Inferior parietal cortex (tissue), 1 donor: ENCODE results near the gene INF2.

Source experiments
- DNase-seq: peaks from one replicate; pipeline ENCODE4 v3.0.0-alpha.2; 2016; ENCODE audit errors: extremely low spot score

The INF2 gene

DNA sequence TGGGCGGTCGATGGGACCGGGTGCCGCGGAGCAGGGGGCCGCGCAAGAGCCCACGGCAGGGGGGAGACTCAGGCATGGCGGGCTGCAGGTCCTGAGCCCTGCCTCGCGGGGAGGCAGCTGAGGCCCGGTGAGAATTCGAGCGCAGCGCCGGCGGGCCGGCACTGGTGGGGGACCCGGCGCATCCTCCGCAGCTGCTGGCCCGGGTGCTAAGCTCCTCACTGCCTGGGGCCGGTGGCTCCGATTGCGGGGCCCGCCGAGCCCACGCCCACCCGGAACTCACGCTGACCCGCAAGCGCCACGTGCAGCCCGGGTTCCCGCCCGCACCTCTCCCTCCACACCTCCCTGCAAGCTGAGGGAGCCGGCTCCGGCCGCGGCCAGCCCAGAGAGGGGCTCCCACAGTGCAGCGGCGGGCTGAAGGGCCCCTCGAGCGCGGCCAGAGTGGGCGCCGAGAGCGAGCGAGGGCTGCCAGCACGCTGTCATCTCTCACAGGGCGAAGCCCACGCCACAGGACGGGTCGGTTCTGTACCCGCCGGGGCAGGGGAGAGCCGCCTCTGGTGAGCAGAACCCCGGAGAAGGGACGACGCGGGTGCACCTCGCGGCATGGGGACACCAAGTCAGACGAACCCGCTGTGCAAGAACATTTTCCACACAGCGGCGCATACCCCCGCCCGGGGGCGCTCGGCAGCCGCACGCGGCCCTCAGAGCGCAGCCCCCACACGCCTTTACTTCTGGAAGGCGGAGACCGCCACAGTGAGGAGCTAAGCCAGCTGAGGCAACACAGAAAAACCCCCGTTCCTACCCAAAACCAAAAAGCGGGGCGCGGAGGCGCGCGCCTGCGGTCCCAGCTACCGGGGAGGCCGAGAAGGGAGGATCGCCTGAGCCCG is 62.4 kb downstream of the INF2 start:
- no peak for DNase-seq

DNA sequence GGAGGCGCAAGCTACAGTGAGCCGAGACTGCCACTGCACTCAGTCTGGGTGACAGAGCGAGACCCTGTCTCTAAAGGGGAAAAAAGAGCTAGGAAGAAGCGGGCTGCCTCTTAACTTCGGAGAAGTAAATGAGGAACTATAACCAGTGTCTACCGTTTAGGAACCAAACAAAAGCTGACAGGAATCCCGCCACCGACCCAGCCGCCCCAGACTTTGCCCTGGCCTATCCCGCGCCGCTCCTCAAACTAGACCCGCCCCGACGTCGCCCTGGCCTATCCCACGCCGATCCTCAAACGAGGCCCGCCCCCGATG is 63.0 kb downstream of the INF2 start:
- DNase-seq, result peak; percentile 91

DNA sequence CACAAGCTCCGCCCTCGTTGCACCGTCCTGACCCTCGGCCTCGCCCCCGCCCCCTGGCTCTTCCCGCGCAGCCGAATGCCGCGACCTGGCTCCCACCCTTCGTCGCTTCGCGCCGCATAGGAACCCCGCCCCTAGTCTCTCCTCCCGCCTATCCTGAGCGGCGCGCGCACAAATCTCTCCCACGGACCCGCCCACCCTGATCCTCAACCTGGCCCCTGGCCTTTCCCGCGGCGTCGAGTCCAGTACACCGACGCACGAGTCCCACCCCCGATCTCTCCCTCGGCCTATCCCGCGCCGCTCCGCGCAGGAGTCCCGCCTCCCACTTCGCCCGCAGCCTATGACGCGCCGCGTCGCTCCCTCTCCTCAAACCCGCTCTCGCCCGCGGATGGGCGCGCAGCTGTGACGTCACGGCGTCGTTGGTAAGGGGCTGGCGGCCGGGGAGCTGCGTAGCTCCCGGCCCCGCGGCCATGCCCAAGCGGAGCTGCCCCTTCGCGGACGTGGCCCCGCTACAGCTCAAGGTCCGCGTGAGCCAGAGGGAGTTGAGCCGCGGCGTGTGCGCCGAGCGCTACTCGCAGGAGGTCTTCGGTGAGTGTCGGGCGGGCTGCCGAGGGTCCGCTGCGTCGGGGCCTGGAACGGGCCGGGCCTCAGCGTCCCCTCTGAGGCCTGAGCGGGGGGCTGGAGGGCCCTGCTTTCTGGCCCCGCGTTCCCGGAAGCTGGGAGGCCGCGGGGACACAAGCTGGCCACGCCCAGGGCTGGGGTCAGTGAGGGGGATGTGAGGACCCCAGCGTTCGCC is 63.5 kb downstream of the INF2 start, which contains the start of gene SIVA1:
Gene SIVA1 (plus strand): TSS at position 413 of the 793 bp plus-strand sequence. CDS start 55 bp downstream, at position 468.
- DNase-seq, result peak; percentile 97

DNA sequence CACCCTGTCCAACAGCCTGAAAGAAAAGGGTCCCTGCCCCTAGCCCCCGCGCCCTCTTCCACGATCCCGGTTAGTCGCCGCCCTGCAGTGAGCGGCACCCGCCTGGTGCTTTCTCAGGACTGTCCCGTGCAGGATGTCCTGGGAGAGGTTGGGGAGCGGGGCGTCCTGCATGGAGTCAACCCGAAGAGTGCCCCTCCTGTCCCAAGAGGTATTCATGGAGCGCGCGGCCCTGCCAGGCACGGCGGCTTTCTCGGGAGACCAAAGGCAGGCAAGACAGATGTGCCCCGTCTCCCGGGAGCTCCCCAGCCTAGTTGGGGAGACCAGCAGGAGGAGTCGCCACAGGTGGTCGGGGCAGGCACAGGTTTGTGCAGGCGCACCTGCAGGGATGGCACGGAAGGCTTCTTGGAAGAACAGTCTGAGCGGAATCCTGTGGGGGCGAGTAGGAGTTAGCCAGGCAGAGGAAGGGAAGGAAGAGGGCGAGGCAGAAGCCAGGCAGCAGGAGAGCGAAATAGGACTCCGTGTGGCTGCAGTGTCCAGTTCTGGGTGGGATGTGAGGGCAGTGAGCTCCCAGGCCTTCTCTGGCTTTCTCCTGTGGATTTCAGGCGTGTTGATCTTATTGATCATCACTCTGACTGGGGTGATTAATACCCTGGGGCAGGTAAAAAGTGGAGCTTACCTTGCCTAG is 64.3 kb downstream of the INF2 start:
- no peak for DNase-seq

DNA sequence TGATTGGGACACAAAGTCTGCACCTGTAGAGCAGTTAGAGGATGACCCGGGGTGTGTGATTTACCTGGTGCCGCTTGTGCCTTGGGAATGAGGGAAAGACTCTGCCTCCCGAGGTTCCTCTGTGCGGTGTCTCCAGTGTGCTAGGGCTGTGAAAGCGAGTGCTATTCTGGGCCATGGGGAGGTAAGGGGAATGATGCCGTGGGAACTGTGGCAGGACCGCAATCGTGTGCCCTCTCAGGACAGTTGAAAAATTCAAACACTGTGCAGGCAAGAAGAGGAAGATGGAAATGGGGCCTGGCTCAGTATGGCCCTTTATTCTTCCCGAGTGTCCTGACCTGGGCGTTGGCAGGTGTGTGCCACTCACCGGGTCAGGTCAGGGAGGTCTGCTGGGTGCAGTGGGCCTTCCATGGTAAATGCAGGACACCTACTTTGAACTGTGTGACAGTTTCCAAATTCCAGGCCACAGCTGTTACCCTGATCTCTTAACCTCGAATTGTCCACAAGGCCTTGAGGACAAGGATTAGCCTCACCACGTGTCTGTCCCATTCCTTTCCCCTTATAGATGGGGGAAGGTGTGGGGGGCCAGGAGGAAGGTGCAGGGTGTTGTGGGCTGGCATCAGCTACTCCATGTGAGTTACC is 64.9 kb downstream of the INF2 start:
- no peak for DNase-seq

DNA sequence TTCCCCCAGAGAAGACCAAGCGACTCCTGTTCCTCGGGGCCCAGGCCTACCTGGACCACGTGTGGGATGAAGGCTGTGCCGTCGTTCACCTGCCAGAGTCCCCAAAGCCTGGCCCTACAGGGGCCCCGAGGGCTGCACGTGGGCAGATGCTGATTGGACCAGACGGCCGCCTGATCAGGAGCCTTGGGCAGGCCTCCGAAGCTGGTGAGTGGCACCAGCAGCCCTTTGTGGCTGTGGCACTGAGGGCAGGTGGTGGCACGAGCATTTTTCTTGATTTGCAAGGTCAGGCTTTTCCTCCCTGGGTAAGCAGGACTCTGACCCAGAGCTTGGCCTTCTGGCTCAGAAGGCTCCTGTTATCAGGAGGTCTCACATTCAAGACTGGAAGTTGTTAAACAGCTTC is 66.2 kb downstream of the INF2 start:
- DNase-seq, result no peak

DNA sequence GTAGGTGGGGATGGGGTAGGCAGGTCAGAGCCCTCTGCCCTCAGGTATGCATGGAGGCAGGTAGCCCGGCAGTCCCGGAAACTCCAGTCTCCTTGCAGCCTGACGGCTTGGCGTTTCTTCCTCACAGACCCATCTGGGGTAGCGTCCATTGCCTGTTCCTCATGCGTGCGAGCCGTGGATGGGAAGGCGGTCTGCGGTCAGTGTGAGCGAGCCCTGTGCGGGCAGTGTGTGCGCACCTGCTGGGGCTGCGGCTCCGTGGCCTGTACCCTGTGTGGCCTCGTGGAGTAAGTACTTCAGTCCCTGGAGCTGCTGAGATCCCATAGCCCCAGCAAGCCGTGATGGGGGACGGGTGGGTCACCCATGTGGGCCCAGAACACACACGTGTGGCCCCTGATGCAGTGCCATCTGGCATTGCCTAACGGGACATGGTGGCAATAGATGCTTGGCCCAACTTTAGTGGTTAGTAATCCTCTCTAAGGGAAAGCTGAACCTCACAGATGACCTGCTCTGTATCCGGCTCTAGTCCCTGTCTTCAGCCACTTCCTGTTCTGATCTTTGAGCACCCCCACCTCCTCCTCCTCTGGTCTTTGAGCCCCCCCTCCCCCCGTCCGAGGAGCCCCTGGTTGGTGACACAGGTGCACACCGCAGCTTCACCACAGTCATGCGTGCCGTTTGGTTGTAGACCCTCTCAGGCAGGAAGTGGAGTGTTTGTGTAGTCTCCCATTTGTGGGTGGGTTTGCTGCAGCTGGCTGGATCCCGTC is 67.2 kb downstream of the INF2 start:
- DNase-seq, result no peak

DNA sequence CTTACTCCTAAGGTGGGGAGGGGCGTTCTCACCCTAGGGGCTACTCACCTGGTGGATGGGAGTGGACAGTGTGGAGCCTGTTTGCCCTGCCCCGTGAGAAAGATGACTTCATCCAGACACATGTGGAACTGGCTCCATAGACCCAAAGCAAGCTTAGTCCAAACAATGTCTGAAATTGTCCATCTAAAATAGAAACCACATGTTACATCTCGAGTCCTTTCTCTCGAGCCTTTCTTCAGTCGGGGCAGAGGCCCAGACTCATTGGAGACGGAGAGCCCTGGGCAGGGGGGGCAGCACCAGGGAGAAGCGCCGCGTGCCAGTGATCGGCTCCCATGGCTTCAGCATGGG is 67.8 kb downstream of the INF2 start:
- no peak for DNase-seq

DNA sequence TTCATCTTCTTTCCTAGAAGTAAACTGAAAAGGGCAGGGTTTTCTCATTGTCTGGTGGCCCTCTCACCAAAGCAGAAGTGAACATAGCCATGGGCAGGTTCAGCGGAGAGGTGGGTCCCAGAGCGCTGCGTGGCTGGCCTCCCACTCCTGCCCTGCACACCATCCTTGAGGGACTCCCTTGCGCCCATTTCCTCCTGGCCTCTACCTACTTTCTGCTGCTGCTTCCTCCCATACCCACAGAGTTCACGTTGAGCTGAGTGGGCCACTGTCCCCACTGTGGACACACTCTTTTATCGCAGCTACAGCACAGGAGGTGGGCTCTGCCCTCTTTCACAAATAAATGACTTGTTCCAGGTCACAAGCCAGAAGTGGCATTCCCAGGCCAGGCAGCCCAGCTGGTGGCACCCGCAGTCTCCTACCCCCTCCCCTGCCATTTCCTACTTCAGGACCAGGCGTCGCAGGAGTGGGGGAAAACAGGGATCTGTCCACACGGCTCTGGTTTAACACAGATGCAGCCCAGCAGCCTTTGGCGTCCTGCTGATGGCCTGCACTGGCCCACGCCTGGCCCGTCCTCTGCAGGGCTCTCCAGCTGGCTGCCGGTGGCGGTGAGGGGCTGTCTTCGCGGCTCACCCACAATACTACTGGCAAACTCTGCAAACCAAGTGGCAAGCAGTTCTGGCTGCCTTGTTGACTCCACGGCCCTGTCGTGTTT is 68.4 kb downstream of the INF2 start:
- DNase-seq, result no peak

DNA sequence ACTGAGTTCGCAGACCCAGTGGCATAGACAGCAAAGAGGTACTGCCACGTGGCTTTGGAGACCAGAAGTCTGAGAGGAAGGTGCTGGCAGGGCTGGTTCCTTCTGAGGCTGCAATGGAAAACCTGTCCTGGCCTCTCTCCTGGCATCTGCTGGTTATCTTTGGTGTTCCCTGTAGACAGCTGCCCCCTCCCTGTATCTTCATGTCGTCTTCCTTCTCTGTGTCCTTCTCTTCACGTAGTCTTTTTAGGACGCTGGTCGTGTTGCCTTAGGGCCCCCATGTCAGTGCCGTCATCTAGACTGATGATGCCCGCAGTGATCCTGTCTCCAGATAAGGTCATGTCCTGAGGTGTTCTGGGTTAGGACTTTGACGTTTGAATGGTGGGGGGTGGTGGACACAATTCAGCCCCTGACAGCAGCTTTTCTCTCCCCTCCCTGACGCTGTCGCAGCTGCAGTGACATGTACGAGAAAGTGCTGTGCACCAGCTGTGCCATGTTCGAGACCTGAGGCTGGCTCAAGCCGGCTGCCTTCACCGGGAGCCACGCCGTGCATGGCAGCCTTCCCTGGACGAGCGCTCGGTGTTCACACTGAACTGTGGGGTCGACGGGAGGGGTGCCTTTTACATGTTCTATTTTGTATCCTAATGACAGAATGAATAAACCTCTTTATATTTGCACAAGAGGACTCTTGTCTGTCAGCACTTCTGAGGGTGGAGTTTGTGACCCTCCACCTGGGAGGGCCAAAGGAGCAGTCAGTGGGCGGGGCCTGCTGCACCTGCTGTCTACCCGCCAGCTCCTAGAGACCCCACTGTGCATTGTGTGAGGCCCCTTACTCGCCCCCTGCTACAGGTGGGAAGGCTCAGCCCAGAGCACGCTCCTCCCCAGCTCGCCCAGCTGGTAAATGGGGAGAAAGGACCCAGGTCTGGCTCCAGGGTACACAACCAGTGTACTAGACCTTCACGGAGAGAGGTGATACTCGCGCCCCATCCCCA is 69.9 kb downstream of the INF2 start:
- no peak for DNase-seq

DNA sequence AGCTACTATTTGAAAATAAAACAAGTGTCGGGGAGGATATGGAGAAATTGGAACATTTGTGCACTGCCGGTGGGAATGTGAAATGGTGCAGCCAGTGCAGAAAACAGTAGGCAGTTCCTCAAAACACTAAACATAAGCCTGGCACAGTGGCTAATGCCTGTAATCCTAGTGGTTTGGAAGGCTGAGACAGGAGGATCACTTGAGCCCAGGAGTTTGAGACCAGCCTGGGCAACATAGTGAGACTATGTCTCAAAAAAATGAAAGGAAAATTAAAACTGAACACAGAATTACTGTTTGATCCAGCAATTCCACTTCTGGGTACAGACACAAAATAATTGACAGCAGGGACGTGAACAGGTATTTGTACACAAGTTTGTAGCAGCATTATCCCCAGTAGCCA is 76.1 kb downstream of the INF2 start:
- no peak for DNase-seq

DNA sequence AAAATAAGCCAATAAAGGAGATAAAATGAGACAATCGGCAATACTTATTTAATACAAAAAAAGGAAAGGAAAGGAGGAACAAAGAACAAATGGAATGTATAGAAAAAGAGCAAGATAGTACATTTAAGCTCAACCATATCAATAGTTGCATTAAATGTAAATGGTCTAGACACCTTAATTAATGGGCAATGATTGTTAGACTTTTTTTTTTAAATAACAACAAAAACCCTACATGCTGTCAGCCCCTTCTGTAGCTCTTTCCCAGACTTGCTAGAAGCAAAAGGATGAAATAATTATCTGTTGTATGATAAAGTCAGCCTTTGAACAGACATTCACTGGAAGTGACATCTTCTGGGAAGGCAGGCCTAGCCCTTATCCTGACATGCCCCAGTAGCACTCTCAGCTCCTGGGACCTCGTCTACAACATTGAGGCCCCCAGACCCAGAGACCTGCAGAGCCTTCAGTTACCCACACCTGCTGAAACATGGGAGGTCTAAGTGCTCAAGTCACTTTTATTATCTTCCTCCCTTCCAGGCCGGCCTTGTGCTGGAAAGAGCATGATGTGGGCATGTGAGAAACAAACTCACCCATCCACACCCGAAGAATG is 76.9 kb downstream of the INF2 start:
- DNase-seq, result no peak

DNA sequence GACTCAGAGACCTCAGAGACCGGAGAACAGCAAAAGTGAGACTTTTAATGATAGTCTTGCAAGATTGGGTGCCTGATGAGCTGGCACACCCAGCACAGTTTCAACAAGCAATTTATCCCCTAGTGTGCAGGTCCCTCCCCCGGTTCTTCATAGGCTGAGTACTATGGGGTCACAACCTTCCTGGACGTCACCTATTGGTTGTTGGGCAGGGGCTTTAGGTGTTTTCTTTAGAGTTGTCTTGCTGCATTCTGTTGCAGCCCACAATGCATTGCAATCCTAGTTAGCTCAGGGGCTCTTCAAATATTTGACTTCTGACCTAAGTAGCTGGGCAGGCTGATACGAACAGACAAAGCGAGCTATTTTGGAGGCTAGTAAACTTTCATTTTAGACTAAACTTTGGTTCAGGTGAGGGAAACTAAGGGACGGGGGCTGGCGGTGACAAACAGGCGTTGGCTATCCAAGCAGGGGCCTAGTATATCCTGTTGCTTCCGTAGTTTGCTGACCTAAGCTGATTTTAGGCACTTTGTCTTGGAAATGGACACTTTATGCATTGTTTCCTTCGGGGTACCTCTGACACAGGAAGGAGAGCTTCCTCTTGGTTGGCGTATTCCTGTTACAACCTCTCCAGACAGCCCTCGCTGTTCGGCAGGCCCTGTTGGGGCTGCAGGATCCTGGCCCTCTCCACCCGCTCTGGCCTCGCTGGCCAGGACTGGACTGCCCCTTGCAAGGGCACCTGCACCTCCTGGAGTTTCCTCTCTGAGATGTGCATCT is 77.6 kb downstream of the INF2 start:
- no peak for DNase-seq

DNA sequence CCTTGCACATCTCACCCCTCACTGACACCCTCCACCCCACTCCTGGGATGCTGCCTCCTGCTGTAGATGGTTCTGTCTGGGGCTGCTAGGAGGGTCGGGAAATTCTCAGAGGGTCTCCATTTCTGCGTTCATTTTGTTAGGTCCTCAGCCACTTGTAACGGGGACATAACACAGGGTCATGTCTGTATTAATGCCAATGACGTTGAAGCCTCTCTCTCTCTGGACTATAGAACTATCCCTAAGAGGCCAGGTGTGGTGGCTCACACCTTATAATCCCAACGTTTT is 78.2 kb downstream of the INF2 start:
- no peak for DNase-seq

DNA sequence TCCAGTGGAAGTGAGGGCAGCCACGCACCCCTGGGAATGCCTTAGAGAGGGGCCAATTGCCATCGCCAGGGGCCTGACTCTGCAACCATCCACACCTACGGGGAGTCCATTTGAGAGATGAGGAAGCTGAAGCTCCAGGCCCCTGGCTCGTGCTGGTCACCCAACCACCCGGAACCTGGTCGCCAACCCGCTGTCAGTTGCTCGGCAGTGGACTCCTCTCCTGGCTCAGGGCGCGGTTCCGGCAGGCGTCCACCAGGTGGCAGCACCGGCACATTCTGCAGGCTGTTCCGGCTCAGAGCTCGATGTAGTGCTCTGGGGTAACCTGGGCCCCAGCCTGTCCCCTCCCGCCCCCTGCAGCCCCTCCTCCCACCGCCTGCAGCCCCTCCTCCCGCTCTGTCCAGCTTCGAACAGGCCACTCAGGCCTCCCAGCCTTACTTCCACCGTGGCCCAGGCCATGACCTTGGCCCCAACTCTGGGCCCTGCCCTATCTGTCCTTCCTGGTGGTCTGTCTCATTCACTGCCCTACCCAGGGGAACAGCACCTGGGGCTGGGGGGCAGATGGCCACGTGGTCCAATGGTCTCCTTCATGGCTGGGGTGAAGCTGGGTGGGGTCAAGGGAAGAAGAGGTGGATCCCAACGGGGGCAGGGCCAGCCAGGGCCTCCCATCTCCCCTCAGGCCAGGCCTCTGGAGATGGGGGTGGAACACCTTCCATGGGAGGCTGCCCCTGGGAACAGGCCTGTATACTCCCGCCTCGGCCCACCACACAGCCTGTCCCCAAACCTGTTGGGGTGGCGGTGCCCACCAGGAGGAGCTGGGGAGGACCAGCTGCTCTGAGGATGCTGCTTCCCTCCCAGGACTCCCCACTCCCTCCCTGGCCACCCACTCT is 79.3 kb downstream of the INF2 start:
- DNase-seq, result peak; percentile 86

DNA sequence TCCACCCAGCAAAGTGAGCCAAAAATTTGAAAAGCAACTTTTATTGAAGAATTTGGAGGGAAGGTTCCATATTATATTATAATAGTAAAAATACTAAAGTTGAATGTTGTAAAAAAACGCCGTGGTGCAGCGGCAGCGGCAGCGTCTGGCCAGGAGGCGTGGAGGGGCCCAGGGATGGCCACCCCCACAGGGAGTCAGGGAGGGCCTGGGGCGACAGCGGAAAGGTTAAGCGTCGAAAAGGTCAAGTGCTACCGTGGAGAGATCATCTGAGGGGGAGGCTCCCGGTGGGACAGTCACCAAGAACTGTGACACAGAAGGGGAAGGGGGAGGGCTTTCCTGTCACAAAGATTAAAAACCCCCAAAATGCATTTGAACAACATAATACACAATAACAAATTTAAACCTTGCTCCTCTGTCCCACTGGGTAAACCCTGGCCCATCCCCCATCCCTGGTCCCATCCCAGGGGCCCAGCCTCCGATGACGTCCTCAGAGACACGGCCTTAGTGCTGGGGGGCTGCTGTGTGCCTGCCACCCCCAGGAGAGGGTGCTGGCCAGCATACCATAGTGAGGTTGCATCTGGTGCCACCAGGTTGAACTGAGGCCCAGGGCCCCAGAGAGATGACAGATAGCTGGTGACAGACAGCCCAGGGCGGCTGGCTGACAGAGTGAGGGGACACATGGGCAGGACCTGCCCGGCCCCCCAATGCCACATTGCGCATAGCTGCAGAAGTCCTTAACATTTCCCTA is 80.1 kb downstream of the INF2 start:
- no peak for DNase-seq

DNA sequence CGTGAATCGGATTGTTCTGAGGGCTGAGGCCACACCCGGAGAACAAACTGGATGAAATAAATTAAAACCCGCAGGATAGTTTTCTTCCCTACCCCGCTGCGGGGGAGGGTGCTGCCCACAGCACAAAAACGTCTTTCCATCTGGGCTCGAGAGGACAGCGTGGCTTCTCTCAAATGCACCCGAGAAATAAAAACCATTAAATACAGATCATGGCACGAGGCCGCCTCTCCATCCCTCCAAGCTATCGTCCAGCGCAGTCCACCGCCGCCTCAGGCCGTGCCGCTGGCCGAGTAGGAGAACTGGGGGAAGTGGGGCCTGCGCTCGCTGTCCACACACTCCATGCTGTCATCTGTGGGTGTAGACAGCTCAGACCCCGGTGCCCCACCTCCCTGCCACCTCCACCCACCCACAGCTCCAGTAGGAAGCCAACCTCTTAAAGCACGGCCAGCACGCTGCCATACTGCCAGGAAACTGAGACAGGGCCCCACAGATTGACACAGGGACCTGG is 80.7 kb downstream of the INF2 start:
- DNase-seq, result no peak
